Stimulated activated CD8-positive, alpha-beta memory T cell treated with anti-CD3 and anti-CD28 coated beads, Interleukin-7, amount 100 ng/mL, for 24 hours (primary cell): ENCODE results near the gene TMEM91.
"Not testable (repeated sequence)": the region's sequence is repeated elsewhere in the genome, so short reads cannot be mapped to it uniquely, and the experiment has no call there.

Source experiments
- DNase-seq: peaks from one replicate; pipeline ENCODE4 v3.0.0-alpha.2; 2020; ENCODE audit warnings: low read depth

TMEM91 gene

DNA sequence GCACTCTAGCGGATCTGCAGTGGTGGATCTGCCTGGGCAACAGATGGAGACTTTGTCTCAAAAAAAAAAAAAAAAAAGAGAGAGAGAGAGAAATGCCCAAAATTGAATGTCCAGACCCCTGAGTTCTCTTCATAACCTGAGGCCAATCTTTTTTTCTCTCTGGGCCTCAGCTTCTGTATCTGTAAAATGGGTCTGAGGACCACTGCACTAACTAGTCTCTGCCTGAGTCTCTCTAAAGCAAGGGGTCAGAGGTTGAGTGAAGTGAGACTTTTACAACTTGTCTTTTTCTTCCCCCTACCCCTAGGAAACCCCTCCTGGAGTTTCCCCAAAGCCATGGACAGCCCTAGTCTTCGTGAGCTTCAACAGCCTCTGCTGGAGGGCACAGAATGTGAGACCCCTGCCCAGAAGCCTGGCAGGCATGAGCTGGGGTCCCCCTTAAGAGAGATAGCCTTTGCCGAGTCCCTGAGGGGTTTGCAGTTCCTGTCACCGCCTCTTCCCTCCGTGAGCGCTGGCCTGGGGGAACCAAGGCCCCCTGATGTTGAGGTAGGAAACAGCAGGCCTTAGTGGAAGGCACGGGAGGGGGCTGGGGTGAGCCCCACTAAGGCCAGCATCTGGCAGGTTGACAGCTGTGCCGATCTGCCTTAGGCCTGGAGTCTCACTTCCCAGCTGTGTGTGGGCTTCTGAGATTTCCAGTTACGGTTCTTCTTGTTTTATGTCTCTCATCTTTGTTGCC is 1.8 kb downstream of the TMEM91 start:
- DNase-seq: no peak

DNA sequence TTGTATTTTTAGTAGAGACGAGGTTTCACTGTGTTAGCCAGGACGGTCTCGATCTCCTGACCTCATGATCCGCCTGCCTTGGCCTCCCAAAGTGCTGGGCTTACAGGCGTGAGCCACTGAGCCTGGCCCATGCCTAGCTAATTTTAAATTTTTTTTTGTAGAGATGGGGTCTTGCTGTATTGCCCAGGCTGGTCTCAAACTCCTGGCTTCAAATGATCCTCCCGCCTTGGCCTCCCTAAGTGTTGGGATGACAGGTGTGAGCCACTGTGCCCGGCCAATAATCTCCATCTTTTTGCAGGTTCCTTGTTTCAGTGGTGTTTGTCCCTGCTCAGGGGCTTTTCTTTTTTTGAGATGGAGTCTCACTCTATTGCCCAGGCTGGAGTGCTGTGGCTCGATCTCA is 5.2 kb downstream of the TMEM91 start:
- DNase-seq: not testable (repeated sequence)

- no peak for DNase-seq
Measured at GRCh38 chr19:41384351-41384750, 8.0 kb downstream of the TMEM91 start.

DNA sequence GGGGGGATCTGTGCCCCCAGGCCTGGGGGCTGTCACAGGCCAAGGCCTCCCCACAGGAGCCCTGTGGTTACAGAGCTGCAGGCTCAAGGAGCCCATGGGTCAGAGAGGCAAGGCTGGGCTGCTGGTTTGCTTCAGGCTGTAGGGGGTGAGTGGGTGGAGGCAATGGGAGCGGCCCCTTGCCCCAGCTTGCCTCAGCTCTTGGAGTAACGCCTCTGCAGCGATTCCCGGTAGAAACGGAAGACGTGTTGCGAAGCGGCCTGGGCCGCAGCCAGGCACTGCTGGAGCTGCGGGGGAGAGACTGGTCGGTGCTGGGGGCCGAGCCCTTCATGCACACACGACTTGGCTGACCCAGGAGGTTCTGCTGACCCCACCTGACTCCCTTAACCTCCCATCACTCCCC is 10.1 kb downstream of the TMEM91 start:
- DNase-seq: no peak

- no peak for DNase-seq
Measured at GRCh38 chr19:41391618-41392017, 15.3 kb downstream of the TMEM91 start.

- no peak for DNase-seq
Measured at GRCh38 chr19:41392775-41393174, 16.4 kb downstream of the TMEM91 start.

- no peak for DNase-seq
Measured at GRCh38 chr19:41395355-41395754, 19.0 kb downstream of the TMEM91 start.

DNA sequence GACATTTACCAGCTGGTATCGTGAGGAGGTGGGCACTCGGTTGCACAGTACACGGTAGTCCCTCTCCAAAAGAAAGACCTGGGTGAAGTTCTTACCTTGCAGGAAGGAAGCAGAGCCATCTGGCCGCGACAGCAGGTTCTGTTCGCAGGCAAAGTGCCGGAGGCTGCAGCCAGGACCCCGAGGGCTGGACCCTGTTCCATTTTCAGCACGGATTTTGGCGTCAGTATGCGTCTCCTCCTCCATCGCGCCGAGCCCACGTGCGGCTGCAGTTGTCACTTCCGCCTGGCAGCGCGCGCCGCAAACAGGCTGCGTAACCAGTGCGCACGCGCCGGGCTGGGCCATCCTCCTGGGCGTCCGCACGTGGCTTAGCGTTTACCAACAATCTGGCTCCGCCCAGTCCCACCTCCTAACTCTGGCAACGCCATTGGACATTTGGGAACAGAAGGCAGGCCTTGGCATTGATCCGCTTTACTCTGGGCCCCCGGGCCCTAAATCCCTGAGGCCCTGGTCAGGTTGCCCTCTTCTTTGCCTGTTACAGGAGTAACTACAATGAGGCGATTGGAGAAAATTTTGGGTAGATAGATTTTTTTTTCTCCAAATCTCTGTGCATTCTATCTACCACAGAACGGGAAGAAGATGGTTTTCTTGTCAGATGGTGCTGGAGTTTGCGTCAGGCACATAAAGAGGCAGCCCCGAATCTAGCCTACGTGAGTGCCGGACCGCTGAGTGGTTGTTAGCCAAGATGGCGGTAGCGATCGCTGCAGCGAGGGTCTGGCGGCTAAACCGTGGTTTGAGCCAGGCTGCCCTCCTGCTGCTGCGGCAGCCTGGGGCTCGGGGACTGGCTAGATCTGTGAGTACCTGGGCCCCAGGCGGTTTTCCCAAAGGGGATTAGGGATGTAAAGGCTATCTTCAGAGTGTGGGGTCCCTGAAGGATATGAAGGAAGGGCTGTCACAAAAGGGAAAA is 21.0 kb downstream of the TMEM91 start, which contains the start of the genes BCKDHA and EXOSC5:
Gene BCKDHA, plus strand, starts transcription at position 733 of the 964 bp plus-strand sequence. Its CDS starts 10 bp downstream, at position 743.
Gene EXOSC5, minus strand, starts transcription at position 274 of the 964 bp plus-strand sequence. Its CDS starts 31 bp downstream, at position 243.
- DNase-seq: peak; percentile 98

GRCh38 chr19:41398050-41398418 is 21.7 kb downstream of the TMEM91 start:
- no peak for DNase-seq

DNA sequence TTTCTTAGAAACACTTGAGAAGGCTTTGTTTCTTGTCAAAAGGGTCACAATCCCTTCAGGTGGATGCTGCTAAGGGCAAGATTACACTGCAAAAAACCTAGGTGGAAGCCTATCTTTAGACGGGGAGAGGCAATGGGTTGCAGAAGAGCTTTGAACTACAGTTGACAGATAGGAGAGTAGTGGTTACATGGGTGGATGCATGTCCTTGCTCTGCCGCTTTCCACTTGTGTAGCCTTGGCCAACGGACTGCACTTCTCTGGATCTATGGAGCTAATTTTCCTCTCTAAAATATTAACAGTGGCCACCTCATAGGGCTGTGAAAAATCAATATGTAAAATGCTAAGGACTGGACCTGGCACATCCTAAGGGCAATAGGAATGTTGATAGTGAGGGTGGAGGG is 22.3 kb downstream of the TMEM91 start:
- no peak for DNase-seq

- DNase-seq: no peak
Measured at GRCh38 chr19:41399091-41399490, 22.8 kb downstream of the TMEM91 start.

DNA sequence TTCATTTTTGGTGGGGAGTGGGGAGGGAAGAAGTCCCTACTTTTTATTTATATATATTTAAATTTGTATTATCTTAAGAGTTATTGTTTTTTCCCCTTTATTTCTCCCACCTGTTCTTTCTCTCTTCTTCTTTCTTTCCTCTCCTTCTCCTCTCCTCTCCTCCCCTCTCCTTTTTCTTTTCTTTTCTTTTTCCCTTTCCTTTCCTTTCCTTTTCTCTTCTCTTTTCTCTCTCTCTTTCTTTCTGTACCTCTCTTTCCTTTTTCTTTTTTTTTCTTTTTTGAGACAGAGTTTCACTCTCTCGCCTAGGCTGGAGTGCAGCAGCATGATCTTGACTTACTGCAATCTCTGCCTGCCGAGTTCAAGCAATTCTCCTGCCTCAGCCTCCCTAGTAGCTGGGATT is 23.2 kb downstream of the TMEM91 start:
- no peak for DNase-seq

- no peak for DNase-seq
Measured at GRCh38 chr19:41401483-41401882, 25.1 kb downstream of the TMEM91 start.

GRCh38 chr19:41402010-41402409 is 25.7 kb downstream of the TMEM91 start:
- DNase-seq: no peak

- no peak for DNase-seq
Measured at GRCh38 chr19:41403181-41403970, 27.0 kb downstream of the TMEM91 start.

DNA sequence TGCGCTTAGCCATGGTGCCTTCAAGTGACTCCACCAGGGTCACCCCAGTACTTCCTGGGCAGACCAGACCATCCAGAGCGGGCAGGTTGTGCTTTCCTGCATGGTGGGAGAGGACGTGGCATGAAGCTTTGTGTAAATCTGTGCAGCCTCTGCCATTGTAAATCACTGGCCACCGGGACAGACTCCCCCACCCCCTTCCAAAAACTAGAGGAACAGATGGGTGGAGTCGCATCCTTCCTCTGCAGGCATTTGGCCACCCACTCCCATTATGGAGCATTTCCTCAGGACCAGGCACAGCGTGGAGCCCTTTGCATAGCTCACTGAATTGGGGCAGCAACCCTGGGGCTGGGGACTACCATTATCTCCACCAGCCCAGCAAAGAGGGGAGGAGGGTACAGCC is 29.4 kb downstream of the TMEM91 start:
- DNase-seq: no peak

DNA sequence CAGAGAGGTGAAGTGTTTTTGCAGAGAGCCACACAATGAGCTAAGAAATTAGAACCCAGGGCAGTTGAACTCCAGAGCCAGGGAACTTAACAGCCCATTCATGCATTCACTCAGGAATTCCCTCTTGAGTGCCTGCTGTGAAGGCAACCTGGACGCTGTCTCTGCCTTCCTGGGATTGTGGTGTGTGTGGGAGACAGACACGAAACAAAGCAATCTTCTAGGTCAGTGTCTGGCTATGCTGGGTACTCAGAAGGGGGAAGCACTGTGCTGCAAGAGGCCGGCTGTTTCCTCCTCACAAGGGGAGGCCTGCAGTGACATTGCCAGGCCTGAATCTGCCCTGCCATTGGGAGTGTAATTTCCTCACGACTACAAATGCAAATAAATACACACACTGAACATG is 30.9 kb downstream of the TMEM91 start:
- no peak for DNase-seq

- no peak for DNase-seq
Measured at GRCh38 chr19:41408256-41408655, 31.9 kb downstream of the TMEM91 start.

DNA sequence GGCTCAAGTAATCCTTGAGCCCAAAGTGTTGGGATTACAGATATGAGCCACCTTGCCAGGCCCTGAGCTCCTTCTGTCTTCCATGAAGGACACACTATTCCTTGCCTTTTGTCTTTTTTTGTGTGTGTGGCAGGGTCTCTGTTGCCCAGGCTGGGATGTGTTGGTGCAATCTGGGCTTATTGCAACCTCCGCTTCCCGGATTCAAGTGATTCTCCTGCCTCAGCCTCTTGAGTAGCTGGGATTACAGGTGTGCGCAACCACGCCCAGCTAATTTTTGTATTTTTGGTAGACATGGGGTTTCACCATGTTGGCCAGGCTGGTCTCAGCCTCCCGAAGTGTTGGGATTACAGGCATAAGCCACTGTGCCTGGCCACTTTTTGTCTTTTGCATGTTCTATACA is 32.5 kb downstream of the TMEM91 start:
- DNase-seq: not testable (repeated sequence)

DNA sequence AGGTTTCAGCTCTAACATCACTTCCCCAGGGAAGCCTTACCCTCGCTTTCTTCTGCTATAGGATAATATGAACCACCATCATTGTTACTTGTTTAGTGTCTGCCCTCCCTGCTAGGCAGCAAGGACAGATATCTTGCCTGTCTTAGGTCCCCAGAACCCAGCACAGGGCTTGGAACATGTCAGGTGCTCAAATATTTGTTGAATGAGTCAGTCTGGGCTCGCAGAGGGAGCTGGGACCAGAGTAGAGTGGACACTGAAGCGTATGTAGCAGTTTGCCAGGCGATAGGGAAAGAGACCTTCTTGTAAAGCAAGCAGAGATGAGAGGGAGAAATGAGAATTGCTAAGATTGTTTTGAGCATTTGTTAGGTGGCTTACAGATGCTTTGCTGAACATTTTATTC is 33.0 kb downstream of the TMEM91 start:
- no peak for DNase-seq

DNA sequence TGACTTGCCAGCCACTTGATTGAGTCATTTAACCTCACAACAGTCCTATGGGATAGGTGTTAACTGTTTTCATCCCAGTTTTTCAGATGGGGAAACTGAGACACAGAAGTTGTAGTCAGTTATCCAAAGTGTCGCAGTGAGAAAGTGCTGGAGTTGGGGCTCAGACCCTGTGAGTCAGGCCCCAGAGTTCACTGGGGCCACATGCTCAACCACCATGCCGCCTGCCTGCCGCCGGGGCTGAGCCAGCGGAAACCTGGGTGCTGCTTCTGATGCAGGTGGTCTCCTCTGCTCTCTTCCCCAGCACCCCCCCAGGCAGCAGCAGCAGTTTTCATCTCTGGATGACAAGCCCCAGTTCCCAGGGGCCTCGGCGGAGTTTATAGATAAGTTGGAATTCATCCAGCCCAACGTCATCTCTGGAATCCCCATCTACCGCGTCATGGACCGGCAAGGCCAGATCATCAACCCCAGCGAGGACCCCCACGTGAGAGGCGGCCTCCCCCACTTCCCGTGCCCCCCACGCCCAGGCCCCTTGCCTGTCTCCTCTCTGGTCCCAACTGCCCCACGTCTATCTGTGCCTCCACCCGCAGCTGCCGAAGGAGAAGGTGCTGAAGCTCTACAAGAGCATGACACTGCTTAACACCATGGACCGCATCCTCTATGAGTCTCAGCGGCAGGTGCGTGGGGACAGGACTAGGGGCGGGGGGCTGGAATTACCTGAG is 34.2 kb downstream of the TMEM91 start:
- DNase-seq: no peak
